ENCODE data around the gene REEP3. TPM values are rescaled to one million over a fixed set of nuclear protein-coding genes. Genes with fewer than 3 reads are reported as not detected.

The REEP3 gene
- total RNA-seq, 1 experiment from 2014 or later: 94.7 TPM

- H3K27me3 Mint-ChIP-seq (ENCODE audit: unreplicated experiment): no peaks in the 10 kb centered on the region
- H3K9me3 Mint-ChIP-seq (ENCODE audit: low read depth, unreplicated experiment): no peaks in the 10 kb centered on the region
- DNase-seq: no peak
- peaks cover 42% of the 10 kb centered on the region for H3K4me1 Mint-ChIP-seq (ENCODE audit: low read depth, unreplicated experiment)
- TF ChIP-seq, protein P1, sequence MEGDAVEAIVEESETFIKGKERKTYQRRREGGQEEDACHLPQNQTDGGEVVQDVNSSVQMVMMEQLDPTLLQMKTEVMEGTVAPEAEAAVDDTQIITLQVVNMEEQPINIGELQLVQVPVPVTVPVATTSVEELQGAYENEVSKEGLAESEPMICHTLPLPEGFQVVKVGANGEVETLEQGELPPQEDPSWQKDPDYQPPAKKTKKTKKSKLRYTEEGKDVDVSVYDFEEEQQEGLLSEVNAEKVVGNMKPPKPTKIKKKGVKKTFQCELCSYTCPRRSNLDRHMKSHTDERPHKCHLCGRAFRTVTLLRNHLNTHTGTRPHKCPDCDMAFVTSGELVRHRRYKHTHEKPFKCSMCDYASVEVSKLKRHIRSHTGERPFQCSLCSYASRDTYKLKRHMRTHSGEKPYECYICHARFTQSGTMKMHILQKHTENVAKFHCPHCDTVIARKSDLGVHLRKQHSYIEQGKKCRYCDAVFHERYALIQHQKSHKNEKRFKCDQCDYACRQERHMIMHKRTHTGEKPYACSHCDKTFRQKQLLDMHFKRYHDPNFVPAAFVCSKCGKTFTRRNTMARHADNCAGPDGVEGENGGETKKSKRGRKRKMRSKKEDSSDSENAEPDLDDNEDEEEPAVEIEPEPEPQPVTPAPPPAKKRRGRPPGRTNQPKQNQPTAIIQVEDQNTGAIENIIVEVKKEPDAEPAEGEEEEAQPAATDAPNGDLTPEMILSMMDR (IDR thresholded peaks at IDR 0.05; ENCODE audit: unreplicated experiment): no peak
- H3K27ac Mint-ChIP-seq (ENCODE audit: unreplicated experiment): no peak overlapping the region
- BruUV-seq (replicated peaks): no TSS peak
- no peaks in the 10 kb centered on the region for H3K36me3 Mint-ChIP-seq (ENCODE audit: insufficient read depth, unreplicated experiment)
- CTCF ChIA-PET: interaction anchor here (1.0 kb wide), 1 partner anchor 400 kb away, joined by 4 read pairs; no protein-coding TSS in a partner anchor
- H3K4me3 Mint-ChIP-seq (ENCODE audit: low read depth, unreplicated experiment): no peak overlapping the region
- intact Hi-C loops (cut with micrococcal nuclease; ENCODE audit: unreplicated experiment): no loop called here
These were observed 115.6 kb downstream of the REEP3 start for GRCh38 chr10:63636812-63637211.

DNA sequence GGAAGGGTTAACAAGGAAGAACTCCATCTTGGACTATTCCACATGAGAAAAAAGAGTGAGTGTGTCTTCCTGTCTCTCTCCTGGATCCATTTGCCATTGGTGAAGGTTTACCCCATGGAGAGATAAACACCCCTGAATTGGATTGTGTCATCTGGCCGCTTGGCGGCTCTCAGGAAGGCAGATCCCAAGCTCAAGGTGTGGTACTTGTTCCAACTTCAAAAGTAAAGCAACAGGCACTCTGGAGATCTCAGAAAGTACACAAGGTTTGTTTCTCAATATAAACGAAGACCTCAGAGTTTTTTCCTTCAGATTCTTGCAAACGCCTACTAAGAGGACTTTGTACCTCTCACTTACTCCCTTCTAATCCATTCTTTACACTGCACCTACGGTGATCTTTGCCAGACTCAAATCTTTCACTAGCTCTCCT is 116.7 kb downstream of the REEP3 start:
- peak; percentile 25 for DNase-seq
- BruUV-seq (replicated peaks): no TSS peak
- no peak overlapping the region for H3K27ac Mint-ChIP-seq (ENCODE audit: unreplicated experiment)
- no peaks in the 10 kb centered on the region for H3K27me3 Mint-ChIP-seq (ENCODE audit: unreplicated experiment)
- no peak overlapping the region for H3K4me3 Mint-ChIP-seq (ENCODE audit: low read depth, unreplicated experiment)
- peaks cover 35% of the 10 kb centered on the region for H3K4me1 Mint-ChIP-seq (ENCODE audit: low read depth, unreplicated experiment)
- TF ChIP-seq, protein P1 (IDR thresholded peaks at IDR 0.05; ENCODE audit: unreplicated experiment): no peak
- H3K36me3 Mint-ChIP-seq (ENCODE audit: insufficient read depth, unreplicated experiment): no peaks in the 10 kb centered on the region
- H3K9me3 Mint-ChIP-seq (ENCODE audit: low read depth, unreplicated experiment): no peaks in the 10 kb centered on the region
- intact Hi-C loops (cut with micrococcal nuclease; ENCODE audit: unreplicated experiment): no loop called here
- CTCF ChIA-PET: interaction anchor here (0.9 to 1.2 kb wide), 3 partner anchors 74 to 471 kb away, joined by 4 to 9 read pairs (median 6); no protein-coding TSS in a partner anchor

GRCh38 chr10:63641366-63641765 is 120.2 kb downstream of the REEP3 start:
- TF ChIP-seq, protein P1 (IDR thresholded peaks at IDR 0.05; ENCODE audit: unreplicated experiment): no peak
- CTCF ChIA-PET: no interaction called here
- H3K27ac Mint-ChIP-seq (ENCODE audit: unreplicated experiment): no peak overlapping the region
- no peaks in the 10 kb centered on the region for H3K27me3 Mint-ChIP-seq (ENCODE audit: unreplicated experiment)
- peaks cover 13% of the 10 kb centered on the region for H3K4me1 Mint-ChIP-seq (ENCODE audit: low read depth, unreplicated experiment)
- H3K36me3 Mint-ChIP-seq (ENCODE audit: insufficient read depth, unreplicated experiment): no peaks in the 10 kb centered on the region
- no peaks in the 10 kb centered on the region for H3K9me3 Mint-ChIP-seq (ENCODE audit: low read depth, unreplicated experiment)
- intact Hi-C loops (cut with micrococcal nuclease; ENCODE audit: unreplicated experiment): no loop called here
- H3K4me3 Mint-ChIP-seq (ENCODE audit: low read depth, unreplicated experiment): no peak overlapping the region
- no peak for DNase-seq
- BruUV-seq (replicated peaks): no TSS peak

GRCh38 chr10:63641799-63642198 is 120.6 kb downstream of the REEP3 start:
- intact Hi-C loops (cut with micrococcal nuclease; ENCODE audit: unreplicated experiment): no loop called here
- no peak for DNase-seq
- Mint-ChIP-seq H3K9me3 (ENCODE audit: low read depth, unreplicated experiment) (no peaks in the 10 kb centered on the region), H3K27ac (ENCODE audit: unreplicated experiment) (no peak overlapping the region), H3K4me3 (ENCODE audit: low read depth, unreplicated experiment) (no peak overlapping the region), H3K27me3 (ENCODE audit: unreplicated experiment) (no peaks in the 10 kb centered on the region), H3K36me3 (ENCODE audit: insufficient read depth, unreplicated experiment) (no peaks in the 10 kb centered on the region), H3K4me1 (ENCODE audit: low read depth, unreplicated experiment) (peaks cover 13% of the 10 kb centered on the region)
- TF ChIP-seq, protein P1 (IDR thresholded peaks at IDR 0.05; ENCODE audit: unreplicated experiment): no peak
- CTCF ChIA-PET: no interaction called here
- BruUV-seq (replicated peaks): no TSS peak

Measured in Calu3 (cell line).